Fibroblast of skin of left biceps (primary cell): ENCODE data around the gene FNDC8.
"Not testable (repeated sequence)": the region's sequence is repeated elsewhere in the genome, so short reads cannot be mapped to it uniquely, and the experiment has no call there.

Experiments
- DNase-seq, 2 experiments: peaks; one replicate each; pipeline ENCODE4 v3.0.0-alpha.2; 2013; ENCODE audit warnings: low read depth in 2 of 2

Gene FNDC8

DNA sequence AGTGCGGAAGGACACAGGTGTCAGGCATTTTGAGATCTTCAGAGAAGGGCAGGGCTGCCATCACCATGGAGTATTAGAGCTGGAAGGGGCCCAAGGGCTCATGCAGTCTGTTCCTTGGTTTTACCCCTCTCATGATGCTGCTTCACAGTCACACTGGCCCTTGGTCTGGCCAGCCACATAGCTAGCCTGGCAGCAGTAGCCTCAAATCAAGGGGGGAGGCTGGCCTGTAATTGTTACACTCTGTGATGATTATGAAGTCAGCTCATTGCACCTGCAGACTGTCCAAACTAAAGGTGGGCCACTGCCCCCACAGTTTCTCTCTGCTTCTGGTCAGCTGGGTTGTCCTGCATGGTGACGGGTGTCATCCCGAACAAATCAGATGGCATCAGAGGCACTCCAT, at the start of gene FNDC8:
TSS of gene FNDC8 (plus strand) at position 301 of the 400 bp plus-strand sequence. CDS start at position 380, 79 bp downstream.
- DNase-seq = no peak

DNA sequence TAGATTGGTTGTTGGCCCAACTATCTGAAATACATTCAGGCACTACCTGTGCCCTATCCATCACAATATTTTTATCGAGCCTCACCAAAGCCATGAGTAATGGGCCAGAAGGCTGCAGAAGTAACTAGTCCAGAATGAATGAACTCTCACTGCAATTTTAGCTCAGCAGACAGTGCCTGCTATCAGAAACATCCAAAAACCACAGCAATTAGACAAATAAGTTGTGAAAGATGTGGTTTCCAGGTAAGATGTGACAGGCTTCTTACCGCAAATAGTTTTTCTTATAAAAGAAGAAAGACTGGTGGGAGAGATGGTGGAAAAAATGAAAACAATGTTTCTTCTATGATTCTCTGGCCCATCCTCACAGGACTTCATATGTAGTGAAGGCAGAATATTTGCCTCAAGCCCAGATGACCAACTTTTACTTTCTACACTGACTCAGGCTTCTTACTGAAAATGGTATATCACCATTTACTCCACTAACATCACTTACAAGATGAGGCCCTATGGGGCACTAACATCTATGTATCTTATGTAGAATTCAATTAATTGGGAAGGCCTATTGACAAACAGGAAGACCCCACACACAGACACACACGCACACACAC, 48.1 kb upstream of the FNDC8 start:
- no peak for DNase-seq

DNA sequence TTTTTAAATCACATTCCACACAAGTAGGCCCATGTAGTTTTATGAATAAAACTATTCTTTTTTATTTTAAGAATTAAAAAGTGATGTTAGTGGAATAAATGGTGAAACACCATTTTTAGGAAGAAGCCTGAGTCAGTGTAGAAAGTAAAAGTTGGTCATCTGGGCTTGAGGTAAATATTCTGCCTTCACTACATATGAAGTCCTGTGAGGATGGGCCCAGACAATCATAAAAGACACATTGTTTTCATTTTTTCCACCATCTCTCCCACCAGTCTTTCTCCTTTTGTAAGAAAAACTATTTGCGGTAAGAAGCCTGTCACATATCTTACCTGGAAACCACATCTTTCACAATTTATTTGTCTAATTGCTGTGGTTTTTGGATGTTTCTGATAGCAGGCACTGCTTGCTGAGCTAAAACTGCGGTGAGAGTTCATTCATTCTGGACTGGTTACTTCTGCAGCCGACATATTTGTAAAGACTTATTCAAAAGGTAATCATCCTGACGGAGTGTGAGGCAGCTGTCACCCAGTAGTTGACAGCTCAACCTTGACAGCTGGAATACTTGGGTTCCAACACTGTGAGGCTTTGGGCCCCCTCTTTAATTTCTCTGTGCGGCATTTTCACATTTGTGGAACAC, 47.3 kb upstream of the FNDC8 start:
- no peak for DNase-seq

DNA sequence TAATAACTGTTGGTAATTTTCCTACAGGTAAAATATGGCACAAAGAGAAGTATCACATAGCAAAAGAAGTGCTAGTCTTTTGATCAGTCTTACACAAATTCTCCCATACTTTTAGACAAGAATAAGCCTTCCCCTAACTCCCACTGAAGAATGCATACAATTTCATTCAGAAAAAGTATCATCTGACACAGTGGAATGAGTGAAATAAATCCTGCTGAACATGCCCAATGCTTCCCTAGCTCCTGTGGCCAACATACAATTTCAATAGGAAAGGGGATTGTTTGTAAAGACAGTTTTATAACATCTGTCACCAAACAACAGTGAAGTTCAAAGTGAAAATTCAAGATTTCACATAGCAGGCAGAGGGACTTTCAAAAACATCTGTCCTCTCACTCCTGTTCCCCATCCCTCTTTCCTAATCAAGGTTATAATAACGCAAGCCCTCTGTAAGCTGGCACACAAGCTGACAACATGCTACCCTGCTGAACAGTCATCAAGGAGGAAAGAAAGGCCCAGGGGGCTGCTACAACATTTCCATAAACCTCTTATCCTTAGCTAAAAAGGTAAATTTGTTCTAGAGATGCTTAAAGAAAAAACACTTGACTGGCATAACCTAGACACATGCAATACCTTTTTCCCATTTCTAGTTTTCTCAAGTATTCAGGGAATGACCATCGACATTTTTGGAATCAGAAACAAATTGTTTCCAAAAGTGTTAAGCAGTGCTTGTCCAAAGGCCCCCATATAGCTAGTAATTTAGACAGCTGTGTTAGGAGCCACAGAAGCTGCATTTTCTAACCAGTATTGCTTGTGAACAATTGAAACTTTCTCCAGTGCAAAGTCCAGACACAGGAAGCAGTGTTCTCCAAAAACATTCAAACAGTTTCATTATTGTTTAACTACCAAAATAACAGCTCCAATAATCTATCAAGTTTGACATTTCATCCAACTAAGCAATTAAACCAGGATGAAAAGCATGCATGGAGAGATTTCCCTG, 46.4 kb upstream of the FNDC8 start:
- DNase-seq = no peak

DNA sequence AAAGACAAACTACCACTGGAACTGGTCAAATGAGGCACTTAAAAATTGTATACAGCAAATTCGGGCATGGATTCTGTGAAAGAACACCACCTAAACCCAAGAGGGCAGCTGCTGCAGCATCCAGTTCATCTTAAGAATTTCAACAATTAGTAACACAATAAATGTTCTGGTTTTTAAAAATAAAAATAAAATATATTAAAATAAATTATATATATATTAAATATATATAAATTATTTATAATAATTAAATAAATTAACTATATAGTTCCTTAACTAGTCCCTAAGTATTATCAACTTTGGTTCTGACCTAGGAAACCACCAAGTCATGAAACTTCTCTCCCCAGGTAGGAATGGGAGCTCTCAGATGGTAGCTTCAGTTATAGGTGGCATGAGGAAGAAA, 44.5 kb upstream of the FNDC8 start:
- DNase-seq = no peak

DNA sequence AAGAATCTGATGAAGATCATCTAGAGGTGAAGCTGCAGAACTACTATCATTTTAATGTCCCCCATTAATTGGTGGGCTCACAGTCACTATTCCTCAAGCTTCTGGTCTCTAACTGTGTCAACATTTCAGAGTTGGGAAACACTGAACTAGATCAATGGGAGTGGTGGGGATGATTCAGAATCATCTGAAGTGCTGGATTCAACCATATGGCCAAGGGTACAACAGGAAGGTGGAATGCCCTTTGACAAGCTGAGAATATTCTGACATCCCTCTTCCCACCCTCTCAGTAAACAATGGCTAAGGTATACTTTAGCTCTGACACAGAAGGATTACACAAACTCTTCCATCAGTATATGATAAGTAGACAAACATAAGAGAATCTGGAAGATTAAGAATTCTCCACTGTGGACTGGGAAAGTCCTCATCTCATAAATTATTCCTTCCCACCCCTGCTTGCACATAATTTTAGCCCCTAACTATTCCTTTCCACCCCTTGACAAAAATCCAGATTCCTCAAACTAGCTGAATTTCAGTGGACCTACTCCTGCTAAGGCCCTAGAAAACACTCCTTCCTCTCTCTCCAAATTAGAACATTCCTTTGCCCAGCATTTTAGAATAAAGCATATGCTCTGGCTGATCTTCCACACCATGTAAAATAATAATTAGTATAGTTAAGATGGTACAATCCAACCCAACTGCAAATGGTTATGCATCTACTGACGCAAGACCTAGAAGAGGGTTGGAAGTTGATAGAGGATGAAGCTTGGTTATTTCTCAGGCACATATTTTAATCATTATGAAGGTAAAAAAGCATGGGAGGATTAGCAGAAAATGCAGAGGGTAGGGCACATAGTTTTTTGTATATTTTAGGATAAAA, 41.6 kb upstream of the FNDC8 start:
- no peak for DNase-seq

DNA sequence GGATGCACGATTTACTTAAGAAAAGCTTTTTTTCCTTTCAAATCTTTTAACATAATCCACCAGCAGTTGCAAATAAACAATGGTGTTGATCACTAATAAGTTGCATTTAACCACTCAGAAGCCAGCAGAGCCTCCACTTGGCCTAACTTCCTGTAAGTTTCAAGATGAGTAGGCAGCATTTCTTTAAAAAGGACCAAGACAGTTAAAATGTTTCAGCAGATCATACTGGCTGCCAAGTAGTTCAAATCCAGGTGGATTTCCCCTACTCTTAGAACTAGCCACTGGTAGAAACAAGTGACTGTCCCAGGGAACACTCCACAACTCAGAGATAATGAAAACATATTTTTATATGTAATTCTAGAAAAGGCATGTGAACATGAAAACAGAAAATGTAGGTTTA, 40.9 kb upstream of the FNDC8 start:
- no peak for DNase-seq

DNA sequence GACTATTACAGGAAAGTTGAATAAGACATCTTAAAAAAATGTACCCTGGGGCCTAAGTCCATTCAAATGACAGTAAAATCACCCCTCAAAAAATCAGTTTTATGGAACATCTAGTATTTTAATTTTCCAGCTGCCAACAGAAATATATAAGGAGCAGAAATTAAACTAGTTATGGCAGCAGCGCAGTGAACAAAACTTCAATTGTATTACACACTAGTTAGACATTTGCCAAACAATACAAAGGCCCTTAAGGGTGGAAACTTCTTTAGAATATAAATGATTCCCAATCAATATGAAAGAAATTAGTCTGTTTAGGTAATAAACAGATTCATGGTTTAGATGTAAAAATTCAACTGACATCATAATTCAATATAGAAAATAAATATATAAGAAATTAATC, 39.8 kb upstream of the FNDC8 start:
- no peak for DNase-seq

DNA sequence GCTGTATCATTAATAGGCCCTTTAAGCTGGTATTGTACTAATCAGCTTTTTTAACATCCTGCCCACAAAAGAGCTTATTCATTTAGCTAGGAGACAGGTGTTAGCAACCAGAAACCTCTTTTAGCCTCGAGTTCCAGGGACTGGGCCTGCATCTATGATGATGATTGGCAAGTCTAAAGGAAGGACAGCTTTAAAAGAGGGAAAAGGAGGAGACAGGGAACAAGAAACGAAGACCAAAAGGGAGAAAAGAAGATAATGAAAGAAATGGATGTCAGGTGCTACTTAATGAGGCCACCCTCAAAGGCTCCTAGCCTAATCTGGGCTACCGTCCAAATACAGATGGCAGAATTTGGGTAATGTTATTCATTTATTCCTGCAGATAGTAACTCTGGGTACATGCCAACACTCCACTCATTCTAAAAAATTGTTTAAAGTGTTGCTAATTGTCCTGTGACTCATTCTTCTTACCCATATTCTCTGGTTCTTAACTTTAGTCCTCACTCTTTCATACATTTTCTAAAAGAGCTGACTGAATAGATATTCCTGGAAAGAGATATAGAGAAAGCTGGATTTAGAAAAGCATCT, 39.2 kb upstream of the FNDC8 start:
- peak; percentile 50 to 56 for DNase-seq

DNA sequence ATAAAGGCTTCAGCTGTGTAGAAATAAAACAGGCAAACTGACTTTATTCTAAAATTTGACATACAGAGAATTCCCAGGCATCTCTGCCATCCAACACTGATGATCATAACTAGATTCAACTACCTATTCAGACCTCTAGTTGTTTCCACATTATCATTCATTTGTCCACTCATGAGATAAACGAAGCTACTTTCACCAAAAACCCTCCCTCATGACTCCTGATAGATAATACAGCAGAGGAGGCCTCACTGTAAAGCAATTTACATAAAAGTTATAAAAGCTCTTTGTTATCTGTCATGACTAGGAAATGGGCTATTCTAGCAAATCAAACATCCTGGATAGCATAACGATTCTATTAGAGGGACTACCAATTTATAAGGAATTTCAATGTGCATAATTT, 38.3 kb upstream of the FNDC8 start:
- no peak for DNase-seq

DNA sequence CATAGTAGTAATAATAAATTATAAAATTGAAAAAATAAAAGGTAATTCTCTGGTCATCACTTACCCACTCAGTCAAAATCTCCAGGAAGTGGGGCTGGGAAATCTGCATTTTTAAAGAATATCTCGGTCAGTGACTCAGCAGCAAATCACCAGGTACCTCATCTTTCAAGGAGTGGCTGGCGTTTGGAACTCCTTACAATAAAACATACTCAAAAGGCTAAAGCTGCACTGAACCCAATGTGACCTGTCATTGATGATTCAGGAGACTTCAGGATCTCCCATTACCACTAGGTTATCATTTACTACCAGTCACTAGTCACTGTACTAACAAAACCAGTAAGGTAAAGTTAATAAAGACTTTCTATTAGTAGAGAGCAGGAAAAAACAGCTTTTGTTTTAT, 36.4 kb upstream of the FNDC8 start:
- no peak for DNase-seq

DNA sequence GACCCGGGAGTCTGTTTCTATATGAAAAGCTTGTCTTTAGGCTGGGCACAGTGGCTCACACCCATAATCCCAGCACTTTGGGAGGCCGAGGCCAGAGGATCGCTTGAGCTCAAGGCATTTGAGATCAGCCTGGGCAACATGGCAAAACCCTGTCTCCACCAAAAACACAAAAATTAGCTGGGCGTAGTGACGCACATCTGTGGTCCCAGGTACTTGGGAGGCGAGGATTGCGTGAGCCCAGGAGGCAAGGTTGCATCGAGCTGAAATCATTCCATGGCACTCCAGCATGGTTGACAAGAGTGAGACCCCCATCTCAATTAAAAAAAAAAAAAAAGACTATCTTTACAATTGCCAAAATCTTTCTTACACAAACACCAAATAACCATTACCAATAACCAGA, 35.3 kb upstream of the FNDC8 start:
- DNase-seq = no peak

DNA sequence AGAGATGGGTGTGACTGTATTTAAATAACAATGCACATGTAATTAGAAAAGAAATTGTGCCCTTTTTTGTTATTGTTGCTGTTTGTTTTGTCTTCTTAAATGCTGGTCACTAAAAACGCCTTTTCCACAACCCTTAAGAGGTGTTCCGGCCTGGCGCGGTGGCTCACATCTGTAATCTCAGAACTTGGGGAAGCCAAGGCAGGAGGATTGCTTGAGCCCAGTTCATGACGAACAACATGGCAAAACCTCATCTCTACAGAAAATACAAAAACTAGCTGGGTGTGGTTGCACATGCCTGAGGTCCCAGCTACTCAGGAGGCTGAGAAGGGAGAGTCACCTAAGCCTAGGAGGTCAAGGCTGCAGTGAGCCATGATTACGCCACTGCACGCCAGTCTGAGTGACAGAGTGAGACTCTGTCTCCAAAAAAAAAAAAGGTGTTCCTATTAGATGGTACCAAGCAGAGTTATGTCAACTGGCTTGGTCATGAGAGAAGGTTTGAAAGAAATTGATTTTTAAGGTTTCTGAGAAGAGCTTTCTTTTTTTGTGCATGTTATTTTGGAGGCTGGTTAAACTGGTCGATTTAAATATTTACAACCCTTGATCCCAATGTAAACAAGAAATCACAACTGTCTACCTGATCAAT, 34.4 kb upstream of the FNDC8 start:
- DNase-seq = no peak

DNA sequence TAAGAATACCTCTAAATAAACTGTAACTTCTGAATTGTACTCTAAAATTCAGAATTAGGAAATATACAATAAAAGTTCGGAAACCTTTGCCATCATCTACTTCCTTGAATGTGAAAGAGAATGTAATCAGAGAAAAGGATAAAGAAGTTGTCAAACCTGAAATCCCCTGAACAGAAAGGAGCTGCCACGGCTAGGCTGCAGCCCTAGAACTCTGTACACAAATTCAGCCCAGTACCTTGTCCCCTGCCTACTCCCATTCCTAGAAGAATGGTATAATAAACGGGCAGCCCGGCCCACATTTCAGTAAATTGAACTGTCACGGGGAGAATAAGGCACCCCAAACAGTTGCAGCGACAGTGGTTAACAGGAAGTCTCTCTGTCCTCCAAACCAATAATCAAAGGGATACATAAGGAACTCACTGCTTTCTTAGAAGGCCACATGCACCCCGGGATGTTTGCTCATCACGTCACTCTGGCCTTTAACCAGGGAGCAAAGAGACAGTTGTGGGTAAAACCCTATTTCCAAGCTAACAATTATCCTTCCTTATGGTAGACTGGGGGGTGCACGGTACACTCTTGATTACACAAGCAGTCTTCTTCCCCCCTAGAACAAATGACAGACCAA, 33.6 kb upstream of the FNDC8 start:
- DNase-seq = no peak

DNA sequence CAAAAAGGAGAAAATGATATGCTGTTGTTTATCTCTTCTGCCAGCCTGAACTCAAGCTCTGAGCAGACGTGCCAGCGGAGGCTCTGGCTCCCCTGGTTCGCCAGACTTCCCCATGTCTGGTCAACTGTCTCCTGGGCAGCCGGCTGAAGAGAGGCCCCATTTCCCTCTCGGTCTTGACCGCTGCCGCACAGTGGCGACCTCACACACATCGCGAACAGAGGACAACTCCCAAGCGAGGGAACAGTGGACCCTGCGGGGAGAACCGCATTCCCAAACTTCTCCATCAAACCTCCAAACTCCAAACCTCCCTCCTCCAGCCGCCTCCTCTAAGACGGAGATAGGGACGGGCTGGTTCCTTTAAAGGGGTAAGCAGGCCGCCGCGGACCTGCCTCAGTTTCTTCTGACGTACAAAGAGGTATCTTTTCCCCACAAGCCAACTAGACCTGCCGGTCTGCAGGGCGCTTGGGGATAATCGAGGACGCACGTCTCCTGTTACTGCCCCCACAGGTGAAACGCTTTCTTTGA, 33.0 kb upstream of the FNDC8 start:
- no peak for DNase-seq

DNA sequence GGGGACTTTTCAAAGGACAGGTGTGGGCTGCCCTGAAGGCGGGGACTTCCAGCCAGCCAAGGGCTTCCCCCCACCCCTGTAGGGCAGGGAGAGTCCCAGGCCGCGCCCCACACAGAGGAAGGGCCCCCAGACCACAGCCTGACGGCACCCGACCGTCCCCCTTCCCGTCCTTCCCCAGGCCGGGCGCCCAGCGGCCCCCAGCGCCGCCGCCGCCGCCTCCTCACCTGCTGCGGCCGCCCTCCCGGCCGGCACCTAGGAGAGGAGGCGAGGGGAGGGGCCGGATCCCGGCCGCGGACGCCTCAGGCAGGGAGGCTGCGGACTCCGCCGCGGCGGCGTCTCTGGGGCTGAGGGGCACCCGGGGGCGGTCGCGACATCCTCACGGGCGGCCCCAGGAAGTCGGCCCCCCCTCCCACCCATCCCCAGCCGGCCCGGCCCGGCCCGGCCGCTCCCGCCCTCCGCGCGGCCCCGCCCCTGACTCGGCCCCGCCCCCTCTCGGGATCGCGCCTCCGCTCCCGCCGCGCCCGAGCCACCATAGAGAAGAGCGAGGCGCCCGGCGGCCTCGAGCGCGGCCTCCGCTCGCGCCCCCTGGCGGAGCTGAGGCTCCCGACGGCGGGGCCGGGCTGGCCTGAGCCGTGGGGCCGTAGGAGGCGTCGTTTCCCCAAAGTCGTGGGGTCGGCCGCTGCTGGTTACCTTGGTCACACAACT, 32.4 kb upstream of the FNDC8 start:
- DNase-seq = peak; percentile 54 to 55

DNA sequence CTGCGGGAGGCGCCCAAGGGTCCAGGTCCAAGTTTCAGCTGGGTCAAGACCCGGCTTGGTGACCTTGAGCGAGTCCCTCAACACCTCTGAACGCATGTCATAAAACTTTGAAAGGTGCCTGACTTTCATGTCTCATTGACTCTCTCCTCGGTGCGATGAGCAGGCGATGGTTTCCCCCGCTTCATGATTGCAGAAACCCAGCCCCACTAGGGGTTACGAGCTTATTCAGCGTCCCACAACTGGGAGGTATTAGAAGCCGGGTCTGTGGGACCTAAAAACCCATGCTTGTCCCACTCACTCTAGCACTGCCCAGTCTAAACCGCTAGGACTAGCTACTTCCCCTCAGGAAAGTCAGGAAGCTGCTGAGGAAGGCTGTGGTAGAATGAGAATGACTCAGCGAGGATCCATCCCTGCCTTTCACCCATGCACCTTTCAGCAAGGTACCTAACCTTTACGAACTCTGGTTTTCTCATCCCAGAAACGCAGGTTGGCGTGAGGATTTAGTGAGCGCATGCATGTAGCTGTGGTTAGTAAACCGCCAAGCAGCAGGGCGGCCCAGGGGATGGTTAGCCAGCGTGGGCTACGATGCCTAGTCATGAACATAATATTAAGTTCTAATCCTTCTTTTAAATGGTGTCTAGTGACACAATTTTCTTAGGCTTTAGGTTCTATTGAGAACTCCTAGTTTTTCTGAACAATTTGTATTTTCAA, 31.7 kb upstream of the FNDC8 start:
- DNase-seq = no peak

DNA sequence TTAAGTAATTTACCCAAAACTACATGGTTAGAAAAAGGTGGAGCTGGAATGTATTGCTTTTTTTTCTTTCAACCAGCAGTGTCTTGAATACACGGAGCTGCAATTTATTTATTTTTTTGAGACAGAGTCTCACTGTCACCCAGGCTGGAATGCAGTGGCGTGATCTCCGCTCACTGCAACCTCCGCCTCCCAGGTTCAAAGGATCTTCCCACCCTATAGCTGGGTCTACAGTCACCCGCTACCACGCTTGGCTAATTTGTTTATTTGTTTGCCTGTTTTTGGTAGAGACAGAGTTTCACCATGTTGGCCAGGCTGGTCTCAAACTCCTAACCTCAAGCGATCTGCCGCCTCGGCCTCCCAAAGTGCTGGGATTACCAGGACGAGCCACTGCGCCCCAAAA, 30.7 kb upstream of the FNDC8 start:
- not testable (repeated sequence) for DNase-seq

DNA sequence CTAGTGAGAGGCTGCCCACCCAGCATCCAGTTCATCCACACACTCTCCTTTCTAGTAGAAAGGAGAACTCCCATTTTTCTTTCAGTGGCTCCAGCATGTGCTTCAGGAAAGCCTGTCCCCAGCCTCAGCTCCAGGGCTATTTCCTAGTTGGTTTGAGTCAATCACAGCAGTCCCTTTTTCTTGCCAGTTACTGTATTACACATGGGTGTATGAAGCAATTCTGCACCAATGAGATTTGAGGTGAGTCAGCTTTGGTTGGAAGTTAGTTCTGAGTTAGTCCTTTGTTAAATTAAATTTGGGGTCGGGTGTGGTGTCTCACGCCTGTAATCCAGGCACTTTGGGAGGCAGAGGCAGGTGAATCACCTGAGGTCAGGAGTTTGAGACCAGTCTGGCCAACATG, 26.5 kb upstream of the FNDC8 start:
- peak in 1 of 2 experiments; percentile 38 for DNase-seq
